ENCODE results near the gene VRK1.

- TF ChIP-seq CBFB (IDR thresholded peaks at IDR 0.05; ENCODE audit: low read depth) = no peak
- TF ChIP-seq EZH2 (IDR thresholded peaks at IDR 0.05; ENCODE audit: borderline replicate concordance, control insufficient read depth, low read depth, low read length) = no peak
- no peak for TF ChIP-seq YBX1 (IDR thresholded peaks at IDR 0.05)
- TF ChIP-seq ZNF274 (IDR thresholded peaks at IDR 0.05; ENCODE audit: insufficient read depth, insufficient read length) = no peak
Measured at GRCh38 chr14:96751505-96751904, 45.7 kb upstream of the VRK1 start.

All from GM12878 (cell line).